Measurements from ENCODE around the gene GMPPB.

The GMPPB gene

DNA sequence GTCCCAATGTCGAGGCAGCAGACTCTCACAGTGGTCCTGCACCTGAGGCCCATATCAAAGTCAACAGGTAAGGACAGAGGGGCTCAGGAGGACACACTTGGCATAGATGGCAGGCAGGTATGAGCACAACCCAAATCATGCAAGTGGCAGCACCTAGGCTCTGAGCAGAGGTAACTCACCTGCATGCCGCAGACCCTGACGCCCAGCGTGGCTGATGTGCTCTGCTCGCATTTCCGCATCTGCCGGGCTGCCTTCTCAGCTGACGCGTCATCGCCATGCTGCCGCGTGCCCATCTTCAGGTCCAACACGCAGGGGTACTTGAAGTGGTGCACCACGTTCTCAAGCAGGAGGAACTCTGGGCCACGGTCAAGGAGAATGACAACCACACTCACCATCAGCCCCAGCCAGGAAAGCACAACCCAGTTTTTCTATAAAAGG is 4.2 kb upstream of the GMPPB start:
- DNase-seq, result no peak

DNA sequence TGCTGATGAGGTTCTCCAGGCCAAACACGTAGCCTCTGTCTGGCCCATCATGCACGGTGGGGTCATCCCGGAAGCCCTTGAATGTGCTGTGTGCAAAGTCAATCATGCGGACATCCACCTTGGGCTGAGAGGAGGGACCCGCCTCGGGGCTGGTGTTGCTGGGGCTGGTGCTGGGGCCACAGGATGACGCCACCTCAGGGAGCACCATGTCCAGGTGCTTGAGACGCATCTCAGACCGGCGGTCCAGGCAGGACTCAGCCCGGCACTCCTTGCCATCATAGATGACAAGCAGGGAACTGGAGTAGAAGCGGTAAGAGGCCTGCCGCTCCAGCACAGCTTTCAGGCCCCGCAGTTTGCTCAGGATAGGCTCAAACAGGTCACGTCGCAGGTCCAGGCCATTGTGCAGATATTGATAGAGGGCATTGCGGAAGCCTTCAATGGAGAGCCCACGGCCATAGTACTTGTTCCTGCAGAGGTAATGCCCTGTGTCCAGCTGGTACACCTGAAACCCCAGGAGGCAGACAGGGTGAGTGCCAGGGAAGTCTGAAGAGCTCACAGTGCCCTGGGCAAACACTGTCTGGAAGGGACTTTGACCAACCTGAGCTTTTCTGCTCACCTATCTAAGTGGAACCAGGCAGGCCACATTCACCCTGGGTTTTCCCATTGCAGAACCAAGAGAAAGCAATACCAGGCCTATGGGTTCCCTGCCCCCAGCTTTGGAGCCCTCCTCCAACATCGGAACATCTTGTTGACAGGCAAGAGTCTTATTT is 3.6 kb upstream of the GMPPB start:
- no peak for DNase-seq

DNA sequence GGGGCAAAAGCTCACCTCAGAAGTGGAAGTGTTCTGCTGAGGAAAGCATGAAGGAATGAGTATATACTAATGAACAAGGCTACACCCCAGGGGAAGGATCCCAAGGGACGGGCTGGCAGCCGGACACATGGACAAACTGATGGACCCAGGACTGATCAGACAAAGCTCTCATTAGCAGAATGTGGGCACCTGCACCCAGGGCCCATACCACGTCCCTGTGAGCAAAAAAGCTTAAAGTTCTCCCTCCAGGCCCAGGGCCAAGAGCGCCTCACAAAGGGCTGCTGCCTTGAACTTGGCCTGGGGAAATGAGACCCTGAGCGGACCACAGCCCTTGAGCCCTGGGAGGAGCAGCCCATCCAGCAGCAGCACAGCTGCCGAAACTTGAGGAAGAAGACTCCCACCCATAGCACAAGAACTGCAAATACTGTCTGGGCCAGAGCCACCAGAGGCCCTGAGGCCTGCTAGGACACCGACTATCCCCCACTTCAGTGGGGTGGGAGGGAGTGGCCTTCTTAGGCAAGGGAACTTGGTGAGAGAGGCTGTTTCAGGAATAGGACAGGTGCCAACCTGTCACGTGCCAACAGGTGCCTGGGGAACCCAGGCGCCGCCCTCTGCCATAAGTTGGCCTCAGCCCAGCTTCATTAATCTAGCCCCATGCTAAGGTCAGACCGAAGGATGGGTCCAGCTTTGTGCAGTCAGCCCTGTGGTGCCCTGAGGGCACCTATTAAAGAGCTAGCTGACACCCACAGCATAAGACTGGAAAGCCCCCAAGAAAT is 2.3 kb upstream of the GMPPB start:
- DNase-seq, result no peak

DNA sequence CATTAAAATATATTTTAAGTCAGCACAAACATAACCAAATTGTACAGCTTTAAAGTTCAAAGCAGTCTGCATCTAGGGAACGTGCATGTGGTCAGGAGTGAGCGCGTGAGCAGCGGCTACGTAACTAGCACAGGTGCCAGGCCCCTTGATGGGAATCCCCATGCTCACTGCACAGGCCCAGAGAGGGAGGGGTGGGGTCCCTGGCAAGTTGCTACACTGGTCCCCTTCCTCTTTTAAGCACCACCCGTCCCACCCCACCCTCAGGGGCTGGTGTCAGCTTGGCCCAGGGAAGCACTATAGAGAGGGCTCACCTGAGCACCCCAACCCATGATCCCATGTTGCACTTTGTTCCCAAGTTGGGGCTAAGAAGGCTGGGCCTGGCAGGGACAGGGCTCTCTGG is 835 bp upstream of the GMPPB start:
- DNase-seq, result peak; percentile 61

DNA sequence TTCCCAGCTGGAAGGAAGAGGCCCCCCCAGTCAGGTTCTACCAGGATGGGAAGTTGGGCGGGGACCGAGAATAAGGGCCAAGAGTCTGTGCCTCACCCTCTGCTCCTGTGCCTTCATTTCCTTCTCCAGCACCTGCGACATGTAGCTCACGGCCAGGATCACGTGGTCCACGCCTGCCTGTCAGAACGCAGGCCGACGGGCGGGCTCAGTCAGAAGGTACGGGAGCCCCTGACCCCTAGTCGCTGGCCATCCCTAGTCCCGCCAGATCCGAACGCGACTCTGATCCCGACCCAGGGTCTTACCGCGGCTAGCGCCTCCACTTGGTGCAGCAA is 489 bp downstream of the GMPPB start:
- peak; percentile 79 for DNase-seq

DNA sequence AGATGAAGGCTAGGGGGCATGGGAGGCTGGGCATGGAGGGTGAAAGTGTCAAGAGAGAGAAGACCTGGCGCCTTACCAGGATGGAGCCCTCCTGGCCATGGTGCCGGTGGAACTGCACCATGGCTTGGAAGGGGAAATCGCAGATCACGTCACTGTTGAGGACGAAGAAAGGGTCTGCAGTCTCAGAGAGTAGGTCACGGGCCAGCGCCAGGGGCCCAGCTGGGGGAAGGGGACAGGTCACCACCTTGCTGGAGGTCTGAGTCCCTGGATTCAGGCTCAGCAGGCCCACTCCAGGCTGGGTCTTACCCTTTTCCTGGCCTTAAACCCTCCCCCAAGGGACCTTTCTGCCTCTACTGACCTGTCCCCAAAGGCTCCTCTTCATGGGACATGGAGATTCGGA is 855 bp downstream of the GMPPB start:
- DNase-seq, result no peak

DNA sequence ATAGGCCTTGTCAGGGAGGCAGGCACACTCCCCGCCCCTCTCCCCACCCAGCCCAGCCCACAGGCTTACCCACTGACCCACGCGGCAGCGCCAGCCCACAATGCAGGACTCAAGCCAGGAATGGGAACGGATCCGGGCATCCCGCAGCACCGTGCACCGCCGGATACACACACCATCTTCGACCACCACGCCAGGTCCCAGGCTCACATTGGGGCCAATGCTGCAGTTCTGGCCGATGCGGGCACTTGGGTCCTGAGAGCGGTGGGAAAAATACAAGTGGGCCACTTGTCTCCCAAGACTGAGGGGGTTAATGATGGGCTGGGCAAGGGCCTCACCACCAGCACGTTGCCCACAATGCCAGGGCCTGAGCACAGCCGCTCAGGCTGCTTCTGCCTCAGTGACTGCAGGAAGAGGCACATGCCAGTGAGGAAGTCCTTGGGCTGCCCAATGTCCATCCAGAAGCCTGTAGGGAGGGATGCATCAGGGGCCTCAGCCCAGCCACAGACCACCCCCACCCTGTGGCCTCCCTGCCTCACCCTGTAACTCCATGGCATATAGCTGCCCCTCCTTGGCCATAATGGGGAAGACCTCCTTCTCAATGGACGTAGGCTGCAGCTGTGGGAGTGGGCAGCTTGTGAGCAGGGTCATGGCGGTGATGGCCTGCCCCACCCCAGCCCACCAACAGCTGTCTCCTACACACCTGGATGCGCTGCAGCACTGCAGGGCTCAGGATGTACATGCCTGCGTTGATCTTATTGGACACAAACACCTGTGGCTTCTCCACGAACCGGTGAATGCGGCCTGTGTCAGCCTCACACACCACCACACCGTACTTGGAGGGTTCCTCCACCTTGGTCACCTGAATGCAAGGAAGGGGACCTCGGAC is 1.6 kb downstream of the GMPPB start:
- DNase-seq, result no peak

DNA sequence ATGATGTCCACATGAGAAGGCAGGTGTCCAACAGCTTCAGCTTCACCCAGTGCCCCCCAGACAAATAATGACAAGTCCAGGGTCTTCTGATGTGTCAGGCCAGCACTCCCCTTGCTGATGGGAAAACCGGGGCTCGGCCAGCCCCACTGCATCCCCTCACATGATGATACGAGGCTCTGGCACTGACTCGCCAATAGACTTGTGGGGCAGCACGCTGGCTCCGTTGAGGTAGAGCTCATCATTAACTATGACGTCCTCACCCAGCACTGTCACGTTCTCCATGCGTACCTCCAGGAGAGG is 2.2 kb downstream of the GMPPB start:
- no peak for DNase-seq

DNA sequence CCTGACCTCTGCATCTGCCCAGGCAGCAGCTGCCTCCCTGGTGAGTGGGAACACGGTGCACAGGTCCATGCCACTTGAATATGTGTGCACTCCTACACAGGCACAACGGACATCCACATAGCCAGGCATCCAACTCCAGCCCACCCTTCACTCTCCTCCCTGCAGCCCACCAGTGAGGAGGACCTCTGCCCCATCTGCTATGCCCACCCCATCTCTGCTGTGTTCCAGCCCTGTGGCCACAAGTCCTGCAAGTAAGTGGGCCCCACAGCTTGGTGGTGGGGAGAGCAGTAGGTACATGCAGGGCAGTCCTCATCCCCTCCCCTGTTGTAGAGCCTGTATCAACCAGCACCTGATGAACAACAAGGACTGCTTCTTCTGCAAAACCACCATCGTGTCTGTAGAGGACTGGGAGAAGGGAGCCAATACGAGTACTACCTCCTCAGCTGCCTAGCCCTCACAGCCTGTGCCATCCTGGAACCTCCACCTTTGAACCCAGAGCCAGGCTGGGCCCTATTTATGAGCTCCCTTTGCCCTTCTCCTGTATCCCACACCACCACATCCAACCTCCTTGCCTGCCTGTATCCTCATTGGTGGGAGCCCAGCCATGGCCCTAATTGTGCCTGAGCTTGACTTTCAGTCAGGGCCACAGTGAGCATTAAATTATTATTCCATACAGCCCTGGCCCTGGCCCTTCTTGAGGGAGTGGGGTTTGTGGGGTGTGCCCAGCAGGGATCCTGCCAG is 2.7 kb downstream of the GMPPB start:
- DNase-seq, result peak; percentile 13

DNA sequence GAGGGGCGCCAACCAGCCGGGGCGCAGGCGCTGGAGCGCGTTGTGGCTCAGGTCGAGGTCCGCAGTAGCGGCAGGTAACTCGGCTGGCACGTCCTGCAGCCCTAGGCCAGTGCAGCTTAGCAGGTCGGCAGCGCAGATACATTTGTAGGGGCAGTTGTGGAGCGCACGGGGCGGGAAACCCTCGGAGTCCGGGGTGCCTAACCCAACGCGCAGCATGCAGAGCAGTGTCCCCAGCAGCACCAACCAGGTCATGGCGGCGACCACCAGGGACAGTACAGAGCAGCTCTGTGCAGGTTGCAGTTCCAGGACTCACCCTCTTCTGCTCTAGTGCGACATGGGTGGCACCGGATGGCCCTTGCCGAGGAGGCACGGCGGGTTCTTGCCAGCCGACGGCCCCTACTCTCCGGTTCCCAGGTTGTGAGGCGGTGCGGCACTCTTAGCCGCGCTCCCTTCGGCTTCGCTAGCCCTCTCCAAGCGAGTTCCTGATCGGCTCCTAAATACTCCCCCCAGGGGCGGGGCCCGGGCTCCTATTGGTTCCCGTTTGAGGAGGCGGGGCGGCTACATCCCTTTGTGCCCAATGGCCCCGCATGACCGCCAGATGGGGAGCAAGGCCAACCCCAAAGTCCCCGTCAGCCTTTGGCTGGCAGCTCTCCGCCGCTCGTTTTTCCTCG is 4.4 kb downstream of the GMPPB start, which contains the start of gene AMIGO3:
TSS of gene AMIGO3 (minus strand) at position 471 of the 671 bp plus-strand sequence. CDS start at position 252, 219 bp downstream.
- DNase-seq, result peak; percentile 90

DNA sequence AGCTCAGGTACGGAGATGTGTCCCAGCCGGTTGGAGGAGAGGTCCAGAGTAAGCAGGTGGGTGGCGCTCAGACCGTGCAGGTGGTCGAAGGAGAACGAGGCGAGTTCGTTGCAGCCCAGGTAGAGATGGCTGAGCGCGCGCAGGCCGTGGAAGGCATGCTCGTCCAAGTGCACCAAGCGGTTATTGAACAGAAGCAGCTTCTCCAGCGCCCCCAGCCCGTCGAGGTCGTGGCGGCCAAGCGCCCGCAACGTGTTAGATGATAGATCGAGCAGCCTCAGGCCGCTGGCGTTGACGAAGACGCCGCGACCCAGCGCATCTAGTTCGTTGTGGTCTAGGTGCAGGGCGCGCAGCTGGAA is 4.9 kb downstream of the GMPPB start:
- peak; percentile 59 for DNase-seq

DNA sequence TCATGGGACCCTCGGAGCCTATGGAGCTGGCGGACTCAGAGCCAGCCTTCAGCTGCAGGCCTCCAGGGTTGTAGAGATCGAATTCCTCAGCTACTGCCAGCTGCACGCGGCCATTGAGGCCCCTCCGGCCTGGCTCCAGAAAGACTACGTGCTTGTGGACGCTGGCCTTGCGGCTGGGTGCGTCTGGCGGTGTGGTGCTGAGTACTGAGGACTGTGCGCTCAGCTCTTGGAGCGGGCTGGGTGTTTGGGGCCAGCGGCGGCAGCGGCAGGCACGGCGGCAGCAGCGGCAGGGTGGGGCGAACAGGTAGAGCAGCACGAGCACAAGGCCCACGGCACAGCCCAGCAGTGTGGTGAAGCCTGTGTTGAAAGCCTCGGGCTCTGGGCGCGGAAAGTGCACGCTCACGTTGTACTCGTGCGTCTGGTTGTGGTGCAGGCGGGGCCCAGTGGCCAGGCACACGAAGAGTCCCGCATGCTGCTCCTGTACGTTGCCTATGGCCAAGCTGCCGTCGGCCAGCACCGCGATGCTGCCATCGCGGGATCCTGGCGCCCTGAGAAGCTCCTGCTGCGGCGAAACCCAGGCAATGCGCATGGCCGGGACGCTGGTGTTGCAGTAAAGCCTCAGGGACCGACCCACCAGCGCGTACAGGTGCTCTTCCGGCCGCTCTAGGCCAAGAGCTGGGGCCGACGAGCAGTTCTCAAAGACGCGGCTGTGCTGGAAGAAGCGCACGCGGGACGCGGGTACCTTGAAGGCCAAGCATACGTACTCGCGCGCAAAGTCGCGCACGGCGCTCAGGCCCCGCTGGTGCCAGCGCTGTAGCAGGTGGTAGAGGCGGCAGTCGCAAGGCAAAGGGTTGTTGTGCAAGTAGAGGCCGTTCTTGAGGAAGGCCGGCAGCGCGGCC is 5.5 kb downstream of the GMPPB start:
- DNase-seq, result peak; percentile 65

DNA sequence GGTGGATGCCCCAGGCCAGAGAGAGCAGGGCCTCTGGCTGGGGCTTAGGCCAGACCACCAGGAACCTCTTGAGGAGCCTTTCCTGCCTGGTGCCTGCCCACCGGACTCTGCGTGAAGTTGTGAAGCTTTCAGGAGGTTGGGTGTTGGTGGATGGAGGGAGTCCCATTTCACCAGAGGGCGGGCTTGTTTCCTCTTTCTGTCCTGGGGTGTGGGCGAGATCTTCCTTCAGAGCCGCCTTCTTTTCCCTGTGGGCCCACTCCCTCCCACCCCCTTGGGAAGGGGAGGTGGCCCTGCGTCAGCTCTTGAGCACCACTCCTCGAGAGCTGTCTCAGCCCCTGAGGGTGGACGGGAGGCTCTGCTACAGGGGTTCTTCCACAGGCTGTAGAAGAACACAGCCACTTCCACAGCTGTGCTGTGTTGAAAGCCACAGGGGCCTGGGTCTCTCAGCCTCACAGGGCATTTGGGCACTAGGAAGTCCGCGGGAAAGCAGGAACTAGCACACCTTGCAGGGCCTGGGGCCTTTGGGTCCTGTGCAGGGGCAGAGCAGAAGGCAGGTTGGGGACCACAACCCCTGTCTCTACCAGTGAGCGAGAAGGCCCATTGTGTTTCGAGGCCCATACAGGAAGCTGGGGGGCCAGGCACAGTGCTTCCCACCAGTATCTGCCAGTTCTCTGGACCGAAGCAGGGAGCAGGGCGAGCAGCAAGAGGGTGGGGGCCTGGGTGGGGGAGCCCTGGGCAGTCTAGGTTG is 6.4 kb downstream of the GMPPB start:
- no peak for DNase-seq

DNA sequence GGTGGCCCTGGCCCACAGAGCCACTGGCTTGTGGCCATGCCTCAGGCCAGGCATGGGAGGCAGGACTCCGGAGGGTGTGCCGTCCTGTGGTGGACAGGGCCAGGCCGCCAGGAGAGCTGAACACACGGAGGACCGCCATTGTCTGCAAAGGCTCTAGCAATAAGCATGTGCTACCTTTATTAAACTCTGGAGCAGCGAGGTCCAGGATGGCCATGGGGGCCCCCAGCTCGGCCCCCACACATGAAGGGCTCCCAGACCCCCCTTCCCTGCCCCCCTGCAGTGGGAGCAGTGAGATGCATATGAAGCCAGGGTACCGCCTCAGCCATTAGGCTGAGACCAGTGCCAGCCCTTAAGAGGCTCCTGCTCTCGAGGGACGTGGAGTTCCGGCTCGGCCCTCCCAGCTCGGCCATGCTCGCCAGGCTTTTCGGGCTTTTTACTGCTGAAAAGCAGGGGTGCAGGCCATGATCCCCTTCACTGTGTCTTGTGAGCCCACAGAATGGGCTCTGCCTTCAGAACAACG is 7.0 kb downstream of the GMPPB start:
- no peak for DNase-seq

DNA sequence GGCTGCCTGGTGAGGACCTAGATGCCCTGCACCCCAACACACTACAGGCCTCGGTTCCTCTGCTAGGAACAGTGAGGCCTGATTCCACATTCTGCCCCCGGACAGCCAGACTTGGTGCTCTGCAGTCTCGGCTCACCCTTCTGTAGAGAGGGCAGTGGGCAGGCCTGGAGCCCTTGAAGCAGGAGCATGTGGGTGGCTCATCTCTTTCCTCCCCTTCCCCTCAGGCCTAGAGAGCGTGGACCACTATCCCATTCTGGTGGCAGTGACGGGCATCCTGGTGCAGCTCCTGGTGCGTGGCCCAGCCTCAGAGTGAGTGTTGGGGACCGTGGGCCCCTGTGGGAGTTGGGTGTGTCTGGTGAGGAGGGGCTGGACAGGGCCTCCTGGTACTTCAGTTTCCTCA is 7.6 kb downstream of the GMPPB start:
- DNase-seq, result no peak

DNA sequence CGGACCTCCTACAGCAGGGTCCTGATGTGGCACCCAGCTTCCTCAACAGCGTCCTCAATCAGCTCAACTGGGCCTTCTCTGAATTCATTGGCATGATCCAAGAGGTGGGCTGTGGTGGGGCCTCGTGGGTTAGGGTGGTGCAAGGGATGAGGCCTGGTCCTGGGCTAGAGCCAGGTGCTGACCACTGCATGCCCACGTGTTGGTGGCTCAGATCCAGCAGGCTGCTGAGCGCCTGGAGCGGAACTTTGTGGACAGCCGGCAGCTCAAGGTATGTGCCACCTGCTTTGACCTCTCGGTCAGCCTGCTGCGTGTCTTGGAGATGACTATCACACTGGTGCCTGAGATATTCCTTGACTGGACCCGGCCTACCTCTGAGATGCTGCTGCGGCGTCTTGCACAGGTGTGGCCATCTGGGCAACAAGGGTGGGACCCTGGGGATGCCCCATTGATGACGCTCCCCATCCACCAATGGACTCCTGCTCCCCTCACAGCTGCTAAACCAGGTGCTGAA is 8.1 kb downstream of the GMPPB start:
- no peak for DNase-seq

DNA sequence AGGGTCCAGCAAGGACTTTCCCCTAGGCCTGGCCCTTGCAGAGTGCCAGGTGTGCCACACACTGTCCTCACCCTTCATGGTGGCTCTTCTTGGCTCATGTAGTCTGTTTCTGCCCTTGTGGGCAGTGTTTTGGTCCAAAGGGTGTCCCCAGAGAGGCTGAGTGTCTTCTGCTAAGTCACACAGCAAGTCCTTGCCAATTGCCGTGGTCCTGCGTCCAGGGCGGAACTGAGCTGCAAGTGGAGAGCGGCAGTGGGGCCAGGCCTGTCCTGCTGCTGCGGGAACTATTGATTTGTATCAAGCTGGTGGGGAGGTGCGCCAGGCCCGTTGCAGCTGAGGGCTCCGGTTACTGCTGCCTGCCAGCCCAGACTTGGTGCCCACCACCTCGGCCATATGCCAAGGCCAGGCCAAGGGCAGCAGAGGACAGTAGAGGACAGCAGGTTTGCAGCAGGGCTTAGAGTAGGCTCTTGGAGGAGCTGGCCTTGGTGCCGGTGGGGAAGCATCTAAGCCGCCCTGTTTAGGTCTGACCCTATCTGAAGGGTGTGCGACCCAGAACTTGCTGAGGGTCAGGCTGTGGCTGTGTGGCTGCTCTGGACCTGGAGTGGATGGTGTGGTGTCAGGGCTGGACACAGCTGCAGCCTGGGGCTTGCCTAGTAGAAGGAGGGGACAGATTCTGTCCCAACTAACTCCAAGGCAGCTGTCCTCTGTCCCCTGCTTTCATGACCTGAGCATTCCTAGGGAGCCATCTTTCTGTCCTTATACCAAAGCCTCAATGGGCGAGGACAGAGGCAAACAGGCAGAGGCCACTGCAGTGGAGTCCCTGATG is 8.8 kb downstream of the GMPPB start:
- no peak for DNase-seq

DNA sequence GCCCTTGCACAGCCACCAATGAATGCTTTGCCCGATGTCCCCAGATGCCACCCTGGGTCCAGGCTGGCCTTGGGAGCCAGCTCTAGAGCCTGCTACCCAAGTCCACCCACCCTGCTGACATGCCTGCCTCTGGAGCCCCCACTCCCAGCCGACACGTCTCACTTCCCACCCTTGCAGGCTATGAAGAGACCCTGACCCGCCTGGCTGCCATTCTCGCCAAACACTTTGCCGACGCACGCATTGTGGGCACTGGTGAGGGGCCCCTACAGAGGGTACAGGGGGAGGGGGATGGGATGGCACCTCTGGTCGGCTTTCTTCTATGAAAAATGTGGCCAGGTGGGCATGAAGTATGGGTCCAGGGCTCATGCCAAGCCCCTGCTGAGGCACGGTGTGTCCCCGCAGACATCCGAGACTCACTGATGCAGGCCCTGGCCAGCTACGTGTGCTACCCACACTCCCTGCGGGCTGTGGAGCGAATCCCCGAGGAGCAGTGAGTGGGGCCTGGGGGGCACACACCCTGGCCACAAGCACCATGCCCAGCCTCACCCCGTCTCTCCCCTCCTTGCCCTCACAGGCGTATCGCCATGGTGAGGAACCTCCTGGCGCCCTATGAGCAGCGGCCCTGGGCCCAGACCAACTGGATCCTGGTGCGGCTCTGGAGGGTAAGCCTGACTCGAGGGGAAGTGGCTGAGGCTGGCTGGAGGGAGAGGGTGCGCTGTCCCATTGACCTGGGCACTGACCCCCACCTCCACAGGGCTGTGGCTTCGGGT is 10.2 kb downstream of the GMPPB start:
- no peak for DNase-seq

Data from DMS53 (cell line).